WERI-Rb-1 (cell line): ENCODE data around the gene PDE10A.

Experiments used
- DNase-seq: peaks from one replicate; pipeline ENCODE4 v3.0.0-alpha.2; 2020
- H3K27ac ChIP-seq: fragments of 250-450 bp; sonication (Bioruptor Pico); 2 replicates; pipeline ENCODE4 v1.5.1; 2020; ENCODE audit warnings: mild to moderate bottlenecking, moderate library complexity
- H3K27me3 ChIP-seq: fragments of 250-450 bp; sonication (Bioruptor Pico); 2 replicates; pipeline ENCODE4 v1.5.1; 2021; ENCODE audit warnings: mild to moderate bottlenecking, low read depth, moderate library complexity; ENCODE audit not compliant: insufficient read depth, severe bottlenecking
- H3K36me3 ChIP-seq: fragments of 250-450 bp; sonication (Bioruptor Pico); 2 replicates; pipeline ENCODE4 v1.5.1; 2020; ENCODE audit warnings: mild to moderate bottlenecking, moderate library complexity
- H3K4me3 ChIP-seq: 2 replicates; pipeline ENCODE4 v1.5.1; 2011; ENCODE audit warnings: low read depth, mild to moderate bottlenecking, control low read depth, low read length
- H3K9me3 ChIP-seq: fragments of 250-450 bp; sonication (Bioruptor Pico); 2 replicates; pipeline ENCODE4 v1.5.1; 2021; ENCODE audit warnings: mild to moderate bottlenecking, moderate library complexity; ENCODE audit not compliant: severe bottlenecking
- TF ChIP-seq, protein P1 (sequence below): IDR thresholded peaks from 2 replicates; pipeline ENCODE4 v1.5.1; 2011; ENCODE audit warnings: low read depth, mild to moderate bottlenecking, control low read depth, inconsistent platforms, low read length

The PDE10A gene

GRCh38 chr6:165306955-165307354, 356.1 kb downstream of the PDE10A start:
- TF ChIP-seq, protein P1, sequence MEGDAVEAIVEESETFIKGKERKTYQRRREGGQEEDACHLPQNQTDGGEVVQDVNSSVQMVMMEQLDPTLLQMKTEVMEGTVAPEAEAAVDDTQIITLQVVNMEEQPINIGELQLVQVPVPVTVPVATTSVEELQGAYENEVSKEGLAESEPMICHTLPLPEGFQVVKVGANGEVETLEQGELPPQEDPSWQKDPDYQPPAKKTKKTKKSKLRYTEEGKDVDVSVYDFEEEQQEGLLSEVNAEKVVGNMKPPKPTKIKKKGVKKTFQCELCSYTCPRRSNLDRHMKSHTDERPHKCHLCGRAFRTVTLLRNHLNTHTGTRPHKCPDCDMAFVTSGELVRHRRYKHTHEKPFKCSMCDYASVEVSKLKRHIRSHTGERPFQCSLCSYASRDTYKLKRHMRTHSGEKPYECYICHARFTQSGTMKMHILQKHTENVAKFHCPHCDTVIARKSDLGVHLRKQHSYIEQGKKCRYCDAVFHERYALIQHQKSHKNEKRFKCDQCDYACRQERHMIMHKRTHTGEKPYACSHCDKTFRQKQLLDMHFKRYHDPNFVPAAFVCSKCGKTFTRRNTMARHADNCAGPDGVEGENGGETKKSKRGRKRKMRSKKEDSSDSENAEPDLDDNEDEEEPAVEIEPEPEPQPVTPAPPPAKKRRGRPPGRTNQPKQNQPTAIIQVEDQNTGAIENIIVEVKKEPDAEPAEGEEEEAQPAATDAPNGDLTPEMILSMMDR, result no peak
- H3K9me3 ChIP-seq, result no peaks in the 10 kb centered on the region
- no peak overlapping the region for H3K4me3 ChIP-seq
- H3K27ac ChIP-seq, result no peak overlapping the region
- H3K27me3 ChIP-seq, result peaks cover 11% of the 10 kb centered on the region
- no peak for DNase-seq
- no peaks in the 10 kb centered on the region for H3K36me3 ChIP-seq

DNA sequence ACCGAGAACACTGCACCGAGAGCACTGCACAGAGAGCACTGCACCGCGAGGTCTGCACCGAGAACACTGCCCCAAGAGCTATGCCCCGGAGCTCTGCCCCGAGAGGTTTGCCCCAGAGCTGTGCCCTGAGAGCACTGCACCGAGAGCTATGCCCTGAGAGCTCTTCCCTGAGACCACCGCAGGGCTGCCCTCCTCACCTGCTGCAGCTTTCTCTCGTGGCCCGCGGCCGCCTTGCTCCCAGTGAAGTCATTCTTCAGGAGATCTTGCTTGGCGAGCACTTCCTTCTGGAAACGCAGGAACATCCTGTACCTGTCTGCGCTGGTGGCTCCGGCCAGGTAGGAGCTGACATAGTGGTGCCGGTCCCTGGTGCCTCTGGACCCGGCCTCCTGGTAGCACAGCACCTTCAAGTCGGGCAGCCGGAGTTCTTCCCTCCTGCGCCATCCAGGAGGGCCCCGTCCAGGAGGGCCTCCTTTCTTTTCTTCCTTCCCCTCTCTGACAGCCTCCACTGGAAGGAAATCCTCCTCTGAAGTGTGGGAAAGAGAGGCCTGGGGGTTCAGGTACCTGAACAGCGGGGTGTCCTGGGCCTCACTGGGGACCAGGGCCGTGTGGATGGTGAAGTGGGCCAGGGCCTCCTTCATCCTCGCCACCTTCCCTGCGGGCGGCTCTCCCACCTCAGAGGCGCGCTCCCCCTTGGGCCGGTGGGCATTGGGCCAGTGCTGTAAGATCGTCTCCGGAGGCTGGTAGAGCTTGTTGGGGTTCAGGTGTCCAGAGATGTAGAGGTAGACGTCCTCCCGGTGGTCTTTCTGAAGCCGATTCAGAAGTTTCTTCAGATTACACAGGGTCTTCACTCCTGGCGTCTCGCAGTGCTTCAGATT, 361.4 kb downstream of the PDE10A start:
- no peaks in the 10 kb centered on the region for H3K36me3 ChIP-seq
- TF ChIP-seq, protein P1, result no peak
- no peak for DNase-seq
- H3K4me3 ChIP-seq, result no peak overlapping the region
- no peak overlapping the region for H3K27ac ChIP-seq
- H3K9me3 ChIP-seq, result no peaks in the 10 kb centered on the region
- H3K27me3 ChIP-seq, result peaks cover 7% of the 10 kb centered on the region

DNA sequence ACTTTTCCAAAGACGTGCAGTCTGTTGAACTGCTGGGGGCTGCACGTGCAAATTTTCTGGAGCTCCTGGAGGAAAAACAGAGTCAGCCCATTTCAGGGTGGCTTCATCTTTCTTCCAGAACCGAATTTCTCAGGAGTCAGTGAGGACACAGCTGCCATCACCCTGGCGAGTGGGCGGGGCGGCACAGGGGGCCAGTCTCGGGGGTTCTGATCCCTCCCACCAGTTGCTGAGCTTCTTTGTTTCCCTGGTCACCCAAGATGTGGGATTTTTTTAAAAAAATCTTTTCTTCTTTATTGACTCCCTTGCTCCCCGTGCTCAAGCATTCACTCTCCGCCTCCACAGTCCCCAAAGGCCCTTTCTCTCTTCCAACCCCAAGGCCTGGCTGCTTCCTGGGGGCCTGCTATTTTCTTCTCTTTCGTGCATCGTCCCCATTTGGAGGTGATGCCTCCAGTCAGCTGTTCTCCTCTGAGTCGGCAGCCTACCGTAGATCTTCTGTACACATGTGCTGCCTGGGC, 362.6 kb downstream of the PDE10A start:
- H3K9me3 ChIP-seq, result no peaks in the 10 kb centered on the region
- no peaks in the 10 kb centered on the region for H3K36me3 ChIP-seq
- H3K27me3 ChIP-seq, result peaks cover 7% of the 10 kb centered on the region
- H3K4me3 ChIP-seq, result no peak overlapping the region
- TF ChIP-seq, protein P1, result no peak
- no peak overlapping the region for H3K27ac ChIP-seq
- DNase-seq, result no peak

- no peak overlapping the region for H3K27ac ChIP-seq
- peaks cover 7% of the 10 kb centered on the region for H3K27me3 ChIP-seq
- no peak for DNase-seq
Observed at GRCh38 chr6:165298875-165299274, 364.2 kb downstream of the PDE10A start.

DNA sequence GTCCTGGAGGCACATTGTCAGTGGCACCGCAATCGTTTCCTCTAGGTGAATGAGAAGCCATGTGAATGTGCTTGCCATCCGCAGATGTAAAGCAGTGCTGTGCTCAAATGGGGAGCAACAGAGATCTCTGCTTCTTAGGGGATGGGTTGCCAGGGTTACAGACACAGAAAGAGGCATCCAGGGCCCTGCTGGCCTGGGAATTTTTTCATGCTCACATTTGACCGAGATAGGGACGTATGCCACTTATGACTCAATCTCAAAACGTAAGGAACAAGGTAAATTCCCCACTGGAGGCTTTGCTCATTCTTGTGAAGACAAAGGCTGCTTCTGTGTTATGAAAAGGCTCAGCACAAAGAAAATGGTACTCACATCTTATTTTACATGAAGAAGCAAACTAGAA, 364.6 kb downstream of the PDE10A start:
- TF ChIP-seq, protein P1, result no peak
- no peak overlapping the region for H3K4me3 ChIP-seq
- H3K27me3 ChIP-seq, result peaks cover 7% of the 10 kb centered on the region
- no peaks in the 10 kb centered on the region for H3K9me3 ChIP-seq
- no peak for DNase-seq
- H3K36me3 ChIP-seq, result no peaks in the 10 kb centered on the region
- no peak overlapping the region for H3K27ac ChIP-seq

More at GRCh38 chr6:165298875-165299274, 364.2 kb downstream of the PDE10A start:
- Histone ChIP-seq H3K4me3 (no peak overlapping the region), H3K9me3 (no peaks in the 10 kb centered on the region), H3K36me3 (no peaks in the 10 kb centered on the region)
- TF ChIP-seq, protein P1, result no peak
